Trophoblast cell (in vitro differentiated cells and primary cell): Measurements from ENCODE around the gene KCNMA1.

Source experiments
- DNase-seq, 2 donors: peaks; one replicate each; pipeline ENCODE4 v3.0.0-alpha.2; 2016
- H2AFZ ChIP-seq: 2 replicates; pipeline ENCODE4 v1.6.1; 2013; ENCODE audit warnings: low read length, moderate library complexity, mild to moderate bottlenecking; ENCODE audit not compliant: insufficient read depth, poor library complexity
- H2AK5ac ChIP-seq: 2 replicates; pipeline ENCODE4 v1.6.1; 2013; ENCODE audit warnings: mild to moderate bottlenecking, low read length
- H2BK120ac ChIP-seq: 2 replicates; pipeline ENCODE4 v1.6.1; 2013; ENCODE audit warnings: low read length, mild to moderate bottlenecking, moderate library complexity; ENCODE audit not compliant: insufficient read depth, poor library complexity
- H2BK12ac ChIP-seq: 2 replicates; pipeline ENCODE4 v1.6.1; 2013; ENCODE audit warnings: mild to moderate bottlenecking, low read length, moderate library complexity
- H2BK5ac ChIP-seq: 2 replicates; pipeline ENCODE4 v1.6.1; 2013; ENCODE audit warnings: low read length, low read depth, moderate library complexity, mild to moderate bottlenecking; ENCODE audit not compliant: poor library complexity
- H3K14ac ChIP-seq: 2 replicates; pipeline ENCODE4 v1.6.1; 2013; ENCODE audit warnings: mild to moderate bottlenecking, low read length
- H3K18ac ChIP-seq: 2 replicates; pipeline ENCODE4 v1.6.1; 2013; ENCODE audit warnings: mild to moderate bottlenecking, low read length
- H3K23ac ChIP-seq: 2 replicates; pipeline ENCODE4 v1.6.1; 2013; ENCODE audit warnings: low read length
- H3K27ac ChIP-seq: 2 replicates; pipeline ENCODE4 v1.5.1; 2013; ENCODE audit warnings: low read depth, mild to moderate bottlenecking, inconsistent platforms, low read length, moderate library complexity
- H3K27me3 ChIP-seq: 2 replicates; pipeline ENCODE4 v1.6.1; 2013; ENCODE audit warnings: inconsistent platforms, mild to moderate bottlenecking, low read length, moderate library complexity; ENCODE audit not compliant: insufficient read depth
- H3K36me3 ChIP-seq, 2 experiments: 1 replicate in 1 of 2; 2 replicates in 1 of 2; pipeline ENCODE4 v1.6.1; 2013; ENCODE audit warnings: low read length in 2 of 2, mild to moderate bottlenecking in 2 of 2, moderate library complexity in 1 of 2; ENCODE audit not compliant: insufficient read depth in 2 of 2, control insufficient read depth in 1 of 2
- H3K4ac ChIP-seq: 2 replicates; pipeline ENCODE4 v1.6.1; 2013; ENCODE audit warnings: low read depth, mild to moderate bottlenecking, low read length, moderate library complexity
- H3K4me1 ChIP-seq, 2 experiments: 1 replicate in 1 of 2; 2 replicates in 1 of 2; pipeline ENCODE4 v1.6.1; 2013; ENCODE audit warnings: low read length in 2 of 2, mild to moderate bottlenecking in 2 of 2, moderate library complexity in 1 of 2; ENCODE audit not compliant: insufficient read depth in 2 of 2, control insufficient read depth in 1 of 2
- H3K4me2 ChIP-seq: 2 replicates; pipeline ENCODE4 v1.6.1; 2013; ENCODE audit warnings: inconsistent platforms, mild to moderate bottlenecking, low read length, moderate library complexity
- H3K4me3 ChIP-seq: 2 replicates; pipeline ENCODE4 v1.5.1; 2013; ENCODE audit warnings: mild to moderate bottlenecking, low read depth, low read length, inconsistent platforms
- H3K79me1 ChIP-seq: one replicate; pipeline ENCODE4 v1.6.1; 2013; ENCODE audit warnings: low read length
- H3K79me2 ChIP-seq: 2 replicates; pipeline ENCODE4 v1.6.1; 2013; ENCODE audit warnings: low read length, mild to moderate bottlenecking; ENCODE audit not compliant: control insufficient read depth, insufficient read depth, poor library complexity
- H3K9ac ChIP-seq: 2 replicates; pipeline ENCODE4 v1.6.1; 2013; ENCODE audit warnings: mild to moderate bottlenecking, low read length
- H3K9me3 ChIP-seq: 2 replicates; pipeline ENCODE4 v1.6.1; 2013; ENCODE audit warnings: low read depth, mild to moderate bottlenecking, control low read depth, inconsistent platforms, low read length; ENCODE audit not compliant: insufficient read depth
- H4K12ac ChIP-seq: 2 replicates; pipeline ENCODE4 v1.6.1; 2013; ENCODE audit warnings: low read depth, mild to moderate bottlenecking, low read length, moderate library complexity
- H4K8ac ChIP-seq: 2 replicates; pipeline ENCODE4 v1.6.1; 2013; ENCODE audit warnings: low read depth, mild to moderate bottlenecking, low read length, moderate library complexity
- H4K91ac ChIP-seq: one replicate; pipeline ENCODE4 v1.6.1; 2013; ENCODE audit warnings: low read depth, mild to moderate bottlenecking, low read length, moderate library complexity
- WGBS: extraction: QIAGEN DNeasy Blood & Tissue Kit; methylation state at CpG from one replicate; pipeline ENCODE4 v1.1.7; 2013; ENCODE audit warnings: missing lambda C conversion rate; ENCODE audit not compliant: insufficient read length, insufficient coverage; ENCODE audit errors: extremely low coverage; 5-methylcytosine and 5-hydroxymethylcytosine counted together

KCNMA1 gene

DNA sequence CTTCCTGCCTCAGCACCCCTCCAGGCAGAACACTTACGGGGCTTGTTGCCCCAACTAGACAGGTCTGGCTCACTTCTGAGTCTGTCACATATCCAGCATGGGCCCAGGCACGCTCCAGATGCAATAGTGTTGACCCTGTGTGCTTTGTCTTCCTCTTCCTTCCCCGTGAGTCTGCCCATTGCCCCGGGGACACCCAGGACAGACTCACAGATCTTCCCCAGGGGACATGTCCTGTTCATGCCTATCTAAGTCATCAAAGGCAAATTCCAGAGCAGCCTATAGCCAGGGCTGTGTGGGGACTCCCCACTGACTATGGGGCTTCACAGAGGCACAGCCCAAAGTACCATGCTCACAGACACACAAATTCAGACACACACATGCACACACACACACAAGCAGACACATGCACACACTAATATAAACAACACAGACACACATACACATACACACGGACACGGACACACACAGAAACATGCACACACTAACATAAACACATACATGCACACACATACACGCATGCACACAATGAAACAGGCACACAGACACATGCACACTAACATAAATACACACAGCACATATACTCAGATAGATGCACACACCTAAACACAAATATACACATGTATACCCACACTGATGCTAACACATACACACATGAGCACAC is 175.8 kb downstream of the KCNMA1 start:
- no peak overlapping the region for H3K9ac ChIP-seq
- H4K91ac ChIP-seq = peak overlapping the region; percentile 89
- H4K8ac ChIP-seq = peak overlapping the region; percentile 71
- H3K27ac ChIP-seq = peak overlapping the region; percentile 94
- no peaks in the 10 kb centered on the region for H3K27me3 ChIP-seq
- no peak for DNase-seq
- H3K4ac ChIP-seq = peak overlapping the region; percentile 73
- H3K4me3 ChIP-seq = peak overlapping the region; percentile 32
- H2AK5ac ChIP-seq = peak overlapping the region; percentile 12
- H3K79me2 ChIP-seq = peaks cover 2% of the 10 kb centered on the region
- H2BK12ac ChIP-seq = peak overlapping the region; percentile 83
- H2AFZ ChIP-seq = no peak overlapping the region
- H3K18ac ChIP-seq = peak overlapping the region; percentile 58
- peak overlapping the region; percentile 56 for H3K23ac ChIP-seq
- H4K12ac ChIP-seq = no peak overlapping the region
- H3K4me2 ChIP-seq = peak overlapping the region; percentile 16
- peaks cover 51% of the 10 kb centered on the region for H3K79me1 ChIP-seq
- no CpG with 5 or more reads among the region's 7 CpGs for WGBS
- H3K4me1 ChIP-seq = peaks cover 39 to 48% of the 10 kb centered on the region in 2 experiments
- peaks cover 0 to 2% of the 10 kb centered on the region in 2 experiments for H3K36me3 ChIP-seq
- H2BK5ac ChIP-seq = peak overlapping the region; percentile 69
- H2BK120ac ChIP-seq = peak overlapping the region; percentile 91
- peak overlapping the region; percentile 77 for H3K14ac ChIP-seq
- H3K9me3 ChIP-seq = no peaks in the 10 kb centered on the region

DNA sequence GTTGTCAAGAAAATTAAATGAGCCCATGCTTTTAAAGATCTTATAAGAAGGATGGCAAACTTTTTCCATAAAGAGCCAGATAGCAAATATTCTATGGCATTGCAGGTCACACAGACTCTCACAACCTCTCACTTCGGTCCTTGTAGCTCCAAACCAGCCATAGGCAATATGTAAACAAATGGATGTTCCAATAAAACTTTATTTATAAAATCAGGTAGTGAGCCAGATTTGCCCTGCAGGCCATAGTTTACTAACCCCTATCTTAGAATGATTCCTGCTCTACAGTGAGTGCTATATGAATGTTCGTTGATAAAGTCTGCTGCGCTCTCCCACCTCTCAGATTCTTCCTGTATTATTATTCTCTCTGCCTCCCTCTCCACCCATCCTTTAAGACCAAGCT is 177.7 kb downstream of the KCNMA1 start:
- H2BK120ac ChIP-seq = peak overlapping the region; percentile 73
- H2BK12ac ChIP-seq = no peak overlapping the region
- no peak overlapping the region for H3K4me3 ChIP-seq
- WGBS = no CpG with 5 or more reads among the region's 3 CpGs
- peak in 1 of 2 donors; percentile 25 for DNase-seq
- H3K79me2 ChIP-seq = peaks cover 2% of the 10 kb centered on the region
- no peak overlapping the region for H3K4me2 ChIP-seq
- H3K9ac ChIP-seq = no peak overlapping the region
- H3K4ac ChIP-seq = no peak overlapping the region
- H3K14ac ChIP-seq = no peak overlapping the region
- H3K27me3 ChIP-seq = no peaks in the 10 kb centered on the region
- no peak overlapping the region for H4K8ac ChIP-seq
- H3K9me3 ChIP-seq = no peaks in the 10 kb centered on the region
- H3K23ac ChIP-seq = no peak overlapping the region
- no peak overlapping the region for H3K18ac ChIP-seq
- no peak overlapping the region for H2AK5ac ChIP-seq
- peak overlapping the region; percentile 26 for H2BK5ac ChIP-seq
- peak overlapping the region; percentile 20 for H4K91ac ChIP-seq
- no peak overlapping the region for H4K12ac ChIP-seq
- H3K4me1 ChIP-seq = peaks cover 42 to 55% of the 10 kb centered on the region in 2 experiments
- peak overlapping the region; percentile 94 for H3K27ac ChIP-seq
- no peak overlapping the region for H2AFZ ChIP-seq
- H3K79me1 ChIP-seq = peaks cover 51% of the 10 kb centered on the region
- H3K36me3 ChIP-seq = peaks cover 2 to 3% of the 10 kb centered on the region in 2 experiments

DNA sequence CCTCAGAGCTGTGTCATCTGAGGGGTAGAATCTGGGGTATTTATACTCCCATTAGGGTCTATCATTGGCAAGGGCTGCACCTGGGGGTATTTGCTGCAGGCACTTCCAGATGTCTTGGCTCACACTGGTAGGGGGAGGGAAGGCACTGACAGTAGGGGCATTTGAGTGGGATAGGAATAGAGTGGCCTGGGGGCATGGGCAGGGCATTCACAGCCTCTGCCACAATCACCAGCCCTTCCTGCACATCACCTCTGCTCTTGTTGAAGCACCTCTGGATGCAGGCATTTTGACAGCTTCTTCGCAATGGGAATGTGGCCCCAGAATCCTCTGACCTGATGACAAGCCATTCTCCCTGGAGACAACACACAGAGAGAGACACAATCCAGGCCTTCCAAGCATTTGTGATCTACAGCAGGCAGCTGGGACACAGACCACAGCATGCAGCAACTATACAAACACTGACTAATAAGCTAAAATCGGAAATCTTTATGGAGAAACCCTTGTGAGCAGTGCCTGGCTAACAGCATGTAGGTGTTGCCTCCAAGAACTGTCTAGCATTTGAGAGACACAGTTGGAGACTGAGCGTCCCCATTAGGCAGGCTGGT is 178.5 kb downstream of the KCNMA1 start:
- H3K4me1 ChIP-seq = peaks cover 41 to 53% of the 10 kb centered on the region in 2 experiments
- H3K14ac ChIP-seq = peak overlapping the region; percentile 85
- peak overlapping the region; percentile 96 for H2BK5ac ChIP-seq
- peaks cover 2% of the 10 kb centered on the region for H3K79me2 ChIP-seq
- H4K12ac ChIP-seq = no peak overlapping the region
- H3K9me3 ChIP-seq = no peaks in the 10 kb centered on the region
- H3K27me3 ChIP-seq = no peaks in the 10 kb centered on the region
- no peak overlapping the region for H3K23ac ChIP-seq
- H3K18ac ChIP-seq = peak overlapping the region; percentile 66
- peak overlapping the region; percentile 46 for H4K8ac ChIP-seq
- peak overlapping the region; percentile 88 for H4K91ac ChIP-seq
- H3K4me2 ChIP-seq = peak overlapping the region; percentile 32
- peak overlapping the region; percentile 29 for H2BK12ac ChIP-seq
- no peak overlapping the region for H3K4me3 ChIP-seq
- peak overlapping the region; percentile 46 for H3K4ac ChIP-seq
- peak overlapping the region; percentile 94 for H3K27ac ChIP-seq
- peaks cover 48% of the 10 kb centered on the region for H3K79me1 ChIP-seq
- DNase-seq = peak; percentile 94 to 95
- peak overlapping the region; percentile 49 for H2AK5ac ChIP-seq
- H2AFZ ChIP-seq = no peak overlapping the region
- H3K9ac ChIP-seq = no peak overlapping the region
- WGBS = no CpG with 5 or more reads among the region's 3 CpGs
- H2BK120ac ChIP-seq = peak overlapping the region; percentile 90
- peaks cover 0 to 3% of the 10 kb centered on the region in 2 experiments for H3K36me3 ChIP-seq

DNA sequence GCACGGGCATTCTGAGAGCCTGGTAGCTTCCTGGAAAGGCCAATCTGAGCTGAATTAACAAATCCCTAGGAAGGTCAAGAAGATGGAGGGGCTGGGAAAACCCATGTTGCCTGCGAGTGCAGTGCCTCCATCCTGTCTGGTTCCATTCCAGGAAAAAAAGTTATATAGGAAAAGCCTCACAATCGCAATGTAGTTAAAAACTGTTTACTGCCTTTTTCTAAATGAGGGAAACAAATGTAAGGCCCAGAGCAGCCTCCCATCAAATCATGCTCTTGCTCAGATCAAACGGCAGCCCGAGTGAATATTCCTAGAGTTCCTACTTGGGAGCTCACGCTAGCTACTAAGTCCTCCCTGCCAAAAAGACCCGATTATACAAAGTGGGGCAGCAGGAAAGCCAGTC is 179.9 kb downstream of the KCNMA1 start:
- Histone ChIP-seq H4K8ac (peak overlapping the region; percentile 11), H3K23ac (no peak overlapping the region), H3K4me1 (peaks cover 39 to 52% of the 10 kb centered on the region in 2 experiments), H3K9me3 (no peaks in the 10 kb centered on the region), H4K91ac (peak overlapping the region; percentile 57), H2AFZ (no peak overlapping the region), H3K27me3 (no peaks in the 10 kb centered on the region), H4K12ac (no peak overlapping the region), H3K9ac (no peak overlapping the region), H3K79me1 (peaks cover 42% of the 10 kb centered on the region), H3K4me2 (no peak overlapping the region), H3K79me2 (peaks cover 2% of the 10 kb centered on the region), H3K18ac (peak overlapping the region; percentile 31), H3K36me3 (peaks cover 0 to 3% of the 10 kb centered on the region in 2 experiments), H2BK120ac (peak overlapping the region; percentile 75), H2BK5ac (peak overlapping the region; percentile 52), H3K27ac (no peak overlapping the region), H3K4me3 (no peak overlapping the region), H2BK12ac (peak overlapping the region; percentile 55), H3K14ac (peak overlapping the region; percentile 16), H3K4ac (peak overlapping the region; percentile 1), H2AK5ac (peak overlapping the region; percentile 4)
- WGBS = no CpG with 5 or more reads among the region's 7 CpGs
- DNase-seq = no peak
